PFSK-1 (cell line): Measurements from ENCODE around the gene RWDD4.

Source experiments
- POLR2AphosphoS5 ChIP-seq: IDR thresholded peaks from 2 replicates; pipeline ENCODE4 v1.6.1; 2012; ENCODE audit warnings: low read depth, mild to moderate bottlenecking, control low read depth, low read length, moderate library complexity
- REST ChIP-seq, 2 experiments: IDR thresholded peaks; 2 replicates each; pipeline versions ENCODE4 v1.6.1 to v1.8.0; 2011 to 2012; ENCODE audit warnings: low read depth in 2 of 2, low read length in 2 of 2, control low read depth in 1 of 2, inconsistent platforms in 1 of 2, mild to moderate bottlenecking in 1 of 2, moderate library complexity in 1 of 2; ENCODE audit not compliant: insufficient read depth in 1 of 2

DNA sequence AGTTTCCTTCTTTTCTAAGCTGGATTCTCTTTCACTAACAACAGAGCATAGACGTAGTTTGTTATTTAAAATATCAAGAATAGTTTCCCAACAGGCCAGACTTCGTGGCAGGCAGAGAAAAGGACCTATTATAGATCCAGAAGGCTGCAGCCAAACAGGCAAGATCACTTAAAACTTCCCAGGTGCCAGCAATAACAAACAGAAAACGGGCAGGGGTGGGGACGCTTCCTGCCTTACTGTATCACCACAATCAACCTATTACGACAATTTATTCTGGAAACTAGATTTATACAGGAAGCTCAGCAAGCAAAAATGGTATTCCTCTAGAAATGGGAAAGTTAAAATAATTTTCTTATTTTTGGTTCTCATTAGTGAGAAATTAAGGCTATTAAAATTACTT, 22.1 kb downstream of the RWDD4 start:
- TF ChIP-seq REST (IDR thresholded peaks at IDR 0.05; ENCODE audit: insufficient read depth in 1 of 2, low read depth in 2 of 2, low read length in 2 of 2) (no peak), POLR2AphosphoS5 (no peak)
